SK-N-MC (cell line): ENCODE results near the gene LTA4H.

Source experiments
- EZH2 ChIP-seq: fragments of 200-600 bp; sonication (generic); IDR thresholded peaks from one replicate; pipeline ENCODE4 v1.6.1; 2017; ENCODE audit warnings: antibody characterized with exemption
- FOXP2 ChIP-seq: optimal IDR thresholded peaks from 2 replicates; pipeline ENCODE3; 2011; ENCODE audit warnings: mild to moderate bottlenecking, moderate library complexity; ENCODE audit not compliant: insufficient read depth; ENCODE audit errors: extremely low read length, control extremely low read depth
- POLR2AphosphoS5 ChIP-seq: IDR thresholded peaks from 2 replicates; pipeline ENCODE4 v1.6.1; 2012; ENCODE audit warnings: mild to moderate bottlenecking, low read depth, low read length, borderline replicate concordance

GRCh38 chr12:96045566-96045965, 10.2 kb upstream of the LTA4H start:
- TF ChIP-seq EZH2 (no peak), POLR2AphosphoS5 (no peak), FOXP2 (no peak)
